NCI-H187 (cell line): ENCODE data around the gene SH2D1B.

ENCODE experiments used
- DNase-seq, 2 experiments: peaks; one replicate each; lab custom pipeline; 2025; lab: John Stamatoyannopoulos, UW

Gene SH2D1B

DNA sequence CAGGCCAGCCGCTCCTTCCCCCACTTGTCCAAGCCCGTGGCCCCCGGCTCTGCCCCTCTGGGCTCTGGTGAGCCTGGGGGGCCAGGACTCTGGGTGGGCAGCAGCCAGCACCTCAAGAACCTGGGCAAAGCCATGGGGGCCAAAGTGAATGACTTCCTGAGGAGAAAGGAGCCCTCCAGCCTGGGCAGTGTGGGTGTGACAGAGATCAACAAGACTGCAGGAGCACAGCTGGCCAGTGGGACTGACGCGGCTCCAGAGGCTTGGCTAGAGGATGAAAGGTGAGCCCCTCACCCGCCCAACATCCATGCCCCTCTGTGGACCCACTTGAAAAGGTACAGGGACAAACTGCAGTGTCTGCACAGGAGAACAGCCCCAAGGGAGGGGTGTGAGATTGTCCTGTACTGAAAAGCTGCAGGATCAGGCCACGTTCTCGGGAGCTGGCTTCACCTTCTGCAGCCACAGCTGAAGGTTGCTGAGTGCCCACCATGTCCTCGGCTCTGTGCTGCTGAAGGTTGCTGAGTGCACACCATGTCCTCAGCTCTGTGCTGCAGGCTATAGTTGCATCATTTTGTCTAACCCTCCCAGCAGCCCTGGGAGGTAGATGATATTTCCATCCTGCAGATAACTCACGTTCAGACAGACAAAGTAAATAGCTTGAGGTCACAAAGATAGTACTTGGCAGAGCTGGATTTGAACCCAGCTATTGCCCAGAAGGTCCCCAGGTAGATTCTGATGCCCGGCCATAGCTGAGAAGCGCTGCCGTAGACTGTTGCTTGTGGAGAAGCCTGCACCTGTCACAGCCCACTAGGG, 29.8 kb downstream of the SH2D1B start:
- no peak for DNase-seq

DNA sequence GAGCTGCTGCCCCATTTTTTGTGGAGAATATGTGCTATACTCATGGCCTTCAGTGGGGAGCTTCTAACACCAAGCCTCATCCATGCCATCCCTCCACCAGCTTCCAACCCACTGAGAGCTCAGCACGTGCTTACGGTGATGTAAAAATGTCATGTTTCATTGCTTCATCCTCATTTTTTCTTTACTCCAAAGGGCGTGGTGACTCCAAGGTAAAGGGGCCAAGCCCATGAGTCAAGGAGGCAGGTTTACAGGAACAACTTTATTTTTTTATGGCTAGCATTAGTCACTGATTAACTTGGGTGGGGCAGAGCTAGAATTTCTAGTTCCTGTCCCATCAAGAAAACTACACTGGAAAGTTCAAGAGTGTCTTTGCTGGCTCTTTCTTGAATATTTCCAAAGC, 30.6 kb downstream of the SH2D1B start, which contains the start of gene C1orf226:
Gene C1orf226, plus strand, starts transcription at position 346 of the 400 bp plus-strand sequence. CDS start 174 bp downstream, outside the sequence.
- DNase-seq, result no peak

DNA sequence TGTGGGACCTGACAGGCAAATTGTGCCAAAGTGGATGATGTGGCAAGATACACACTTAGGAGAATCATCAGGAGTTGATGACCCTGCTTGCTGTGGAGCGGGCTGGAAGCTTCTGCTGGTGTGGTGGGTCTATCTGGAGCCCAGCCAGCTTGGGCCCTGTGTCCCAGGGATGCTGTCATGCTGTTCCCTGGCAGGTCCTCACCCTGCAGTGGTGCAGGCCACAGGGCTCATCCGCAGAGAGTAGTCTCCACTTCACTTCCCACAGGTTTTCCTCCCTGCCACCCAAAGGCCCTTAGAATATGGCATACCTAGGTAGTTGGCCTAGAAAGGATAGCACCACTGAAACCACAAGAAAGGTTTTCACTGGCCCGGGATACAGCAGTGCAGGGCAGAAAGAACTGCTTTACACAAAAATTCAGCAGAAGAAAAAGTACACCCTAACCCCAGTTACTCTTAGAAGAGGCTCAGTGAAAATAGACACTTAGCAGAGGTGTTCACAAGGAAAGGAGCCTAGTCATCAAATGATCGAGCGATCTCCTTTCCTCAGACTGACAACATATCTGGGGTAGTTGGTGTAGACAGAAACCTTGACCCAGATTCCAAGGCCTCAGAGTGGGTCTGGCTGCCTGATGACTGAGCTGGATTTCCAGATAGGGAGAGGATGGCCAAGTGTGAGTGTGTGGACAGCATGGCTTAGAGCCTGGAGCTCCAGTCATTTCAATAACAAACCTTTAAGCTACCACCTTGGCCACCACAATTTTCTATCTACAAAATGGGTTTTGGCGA, 31.7 kb downstream of the SH2D1B start:
- no peak for DNase-seq

DNA sequence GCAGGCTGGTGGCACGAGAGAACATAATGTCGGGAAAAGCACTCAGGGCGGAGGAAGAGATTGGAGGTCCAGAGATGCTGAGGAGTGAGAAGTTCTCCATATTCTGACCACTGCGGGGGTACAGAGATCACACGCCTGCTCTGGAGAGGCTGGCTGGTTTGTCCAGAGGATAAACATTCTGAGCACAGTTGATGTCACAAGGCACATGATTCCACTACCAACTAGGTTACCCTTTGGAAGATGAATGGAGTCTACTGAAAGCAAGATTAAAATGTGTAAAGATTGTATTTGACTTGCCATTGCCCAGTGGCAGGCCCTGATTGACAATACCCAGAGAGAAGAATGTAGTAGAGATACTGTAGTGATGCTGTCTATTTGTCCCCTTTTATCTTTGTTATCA, 35.2 kb downstream of the SH2D1B start, which contains the start of gene SPATA46:
Gene SPATA46, minus strand, starts transcription at position 164 of the 400 bp plus-strand sequence. Its CDS starts 64 bp downstream, at position 100.
- DNase-seq, result no peak

DNA sequence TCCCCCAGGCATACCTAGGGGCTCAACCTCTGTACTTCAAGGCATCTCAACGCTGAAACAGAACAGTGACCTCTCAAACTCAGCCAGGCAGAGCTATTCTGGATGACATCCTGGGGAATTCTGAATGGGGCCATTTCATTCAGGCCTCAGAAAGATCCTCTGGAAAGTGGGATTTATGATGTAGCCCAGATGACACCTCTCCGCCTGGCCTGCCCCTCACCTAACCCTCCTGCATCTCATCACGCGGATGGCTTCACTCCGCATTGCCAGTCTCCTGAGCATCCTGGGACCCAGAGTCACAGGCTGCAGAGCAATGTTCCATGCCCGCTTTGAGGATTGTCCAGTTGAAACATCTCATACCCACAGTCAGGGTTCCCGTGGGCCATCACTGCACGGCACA, 36.5 kb downstream of the SH2D1B start:
- DNase-seq, result no peak

DNA sequence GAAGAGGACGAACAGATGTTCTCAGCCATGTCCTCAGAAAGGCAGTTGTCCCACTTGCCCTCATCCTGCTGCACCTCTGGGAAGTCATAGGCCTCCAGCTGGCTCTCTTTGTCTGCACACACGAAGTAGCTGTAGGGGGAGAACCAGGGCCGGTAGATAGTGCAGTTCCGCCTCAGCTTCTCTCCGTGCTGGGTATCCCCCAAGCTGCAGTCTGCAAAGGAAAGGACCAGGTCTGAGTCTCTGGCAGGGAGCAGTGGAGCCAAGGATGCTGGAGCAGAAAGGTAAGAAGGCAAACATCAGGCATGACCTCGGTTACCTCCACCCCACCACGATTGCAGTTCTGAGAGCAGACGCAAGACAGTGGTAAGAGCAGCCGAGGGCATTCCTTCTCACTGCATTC, 37.5 kb downstream of the SH2D1B start:
- no peak for DNase-seq

DNA sequence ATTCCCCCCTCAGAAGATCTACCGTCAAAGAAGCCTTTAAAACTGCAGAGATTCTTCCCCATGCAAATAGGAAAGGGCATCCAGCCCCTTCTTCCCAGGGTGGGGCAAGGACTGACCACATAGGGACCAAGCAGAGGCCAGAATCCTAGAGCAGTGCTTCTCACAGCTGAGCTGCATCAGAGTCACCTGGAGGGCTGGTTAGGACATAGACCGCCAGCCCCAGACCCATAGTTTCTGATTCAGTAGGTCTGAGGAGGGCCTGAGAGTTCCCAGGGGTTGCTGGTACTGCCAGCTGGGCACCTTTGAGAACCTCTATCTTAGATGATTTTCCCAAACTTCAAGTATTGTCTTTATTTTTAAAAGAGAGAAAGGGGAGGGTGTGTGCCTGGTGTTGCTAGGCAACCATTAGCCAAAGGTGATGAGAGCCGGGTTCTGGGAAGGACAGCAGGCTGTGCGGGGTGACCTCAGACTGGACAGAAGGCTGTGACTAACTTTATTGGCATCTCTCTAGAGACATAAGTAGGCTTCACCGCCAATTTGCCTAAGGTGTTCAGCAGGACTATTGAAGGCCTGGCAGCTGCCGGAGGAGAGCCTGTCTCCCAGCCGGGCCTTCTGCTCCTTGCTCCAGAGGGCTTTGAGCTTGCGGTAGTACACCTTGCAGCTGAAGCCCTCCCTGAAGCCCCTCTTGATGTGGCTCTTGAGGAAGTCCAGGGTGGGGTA, 38.2 kb downstream of the SH2D1B start:
- DNase-seq, result no peak

DNA sequence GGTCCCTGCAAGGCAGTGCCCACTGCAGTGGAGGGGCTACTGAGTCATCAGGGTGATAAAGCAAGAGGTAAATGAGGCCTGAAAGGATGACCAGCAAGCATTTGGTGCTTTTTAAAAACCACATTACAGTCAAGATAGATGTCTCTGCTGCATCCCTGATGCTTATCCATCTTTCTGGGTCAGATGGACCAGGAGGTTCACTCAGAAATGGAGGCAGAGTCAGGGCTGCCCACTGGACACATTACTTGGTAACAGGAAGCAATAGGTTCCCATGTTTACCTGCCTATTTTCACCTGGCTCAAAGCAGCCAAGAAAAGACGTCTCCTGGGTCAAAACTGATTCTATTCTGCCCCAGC, 38.9 kb downstream of the SH2D1B start:
- no peak for DNase-seq

DNA sequence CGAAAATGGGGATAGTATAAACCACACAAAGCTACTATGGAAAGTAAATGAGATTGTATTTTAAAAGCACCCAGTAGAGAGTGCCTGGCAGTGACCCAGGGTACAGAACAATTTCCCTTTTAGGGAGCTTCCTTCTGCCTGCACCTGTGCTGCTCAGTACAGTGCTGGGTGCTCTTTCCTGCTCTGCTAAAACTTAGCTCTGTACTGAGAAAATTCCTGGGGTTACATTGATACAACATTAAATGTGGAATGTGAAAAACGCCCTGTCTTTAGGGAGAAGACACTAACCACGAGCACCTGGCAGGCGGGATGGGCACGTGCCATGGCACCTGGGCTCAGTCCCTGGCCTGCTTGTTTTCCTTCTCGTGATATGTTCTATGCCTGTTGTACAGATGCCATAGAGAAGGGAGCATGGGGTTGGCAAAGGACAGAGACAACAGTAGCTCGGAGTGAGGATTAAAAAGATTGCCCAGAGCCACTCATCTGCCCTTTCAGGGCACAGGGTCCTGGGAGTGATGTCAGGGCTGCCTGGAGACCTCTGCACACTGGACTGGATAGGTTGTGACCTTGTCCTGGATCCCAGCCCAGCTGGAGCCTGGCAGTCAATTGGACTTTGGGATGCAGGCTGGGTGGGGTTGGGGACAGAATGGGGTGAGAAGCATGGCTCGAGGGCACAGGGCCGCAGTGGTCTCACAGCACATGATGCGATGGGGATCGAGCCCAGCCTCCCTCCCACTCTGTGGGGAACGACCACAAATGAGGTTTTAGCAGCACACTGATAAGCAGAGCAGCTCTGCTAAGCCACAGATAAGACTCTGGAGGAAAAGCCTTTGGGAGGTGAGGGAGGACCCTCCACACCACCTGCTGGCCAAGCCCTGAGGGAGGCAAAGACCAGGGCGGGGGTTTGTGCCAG, 39.5 kb downstream of the SH2D1B start:
- no peak for DNase-seq

DNA sequence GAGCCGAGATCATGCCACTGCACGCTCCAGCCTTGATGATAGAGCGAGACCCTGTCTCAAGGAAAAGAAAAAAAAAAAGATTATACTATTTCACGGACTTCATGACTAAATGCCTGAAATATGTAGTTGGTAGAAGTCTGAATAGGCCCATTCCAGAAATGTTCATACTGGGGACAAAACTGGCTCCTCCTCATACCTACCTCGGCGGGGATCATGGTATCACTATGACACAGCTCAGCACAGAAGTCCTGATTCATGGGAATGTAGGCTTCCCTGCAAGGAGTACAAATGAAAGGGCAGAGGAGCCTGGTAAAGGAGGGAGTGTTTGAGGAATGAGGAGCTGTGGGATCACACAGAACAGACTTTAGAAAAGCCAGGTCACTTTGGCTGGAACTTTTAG, 40.3 kb downstream of the SH2D1B start:
- no peak for DNase-seq

DNA sequence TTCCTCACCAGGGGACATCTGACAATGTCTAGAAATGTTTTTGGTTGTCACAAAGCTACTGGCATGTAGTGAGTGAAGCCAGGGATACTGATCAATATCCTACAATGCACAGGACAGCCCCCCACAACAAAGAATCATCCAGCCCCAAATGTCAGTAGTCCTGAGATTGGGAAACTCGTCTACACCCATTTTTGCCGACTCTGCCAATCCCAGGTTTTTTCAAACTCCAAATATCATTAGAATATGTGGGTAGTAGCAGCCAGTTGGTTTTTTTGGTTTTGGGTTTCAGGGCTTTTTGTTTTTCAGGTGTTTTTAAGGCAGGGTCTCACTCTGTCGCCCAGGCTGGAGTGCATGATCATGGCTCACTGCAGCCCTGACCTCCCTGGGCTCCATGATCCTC, 41.2 kb downstream of the SH2D1B start:
- no peak for DNase-seq

DNA sequence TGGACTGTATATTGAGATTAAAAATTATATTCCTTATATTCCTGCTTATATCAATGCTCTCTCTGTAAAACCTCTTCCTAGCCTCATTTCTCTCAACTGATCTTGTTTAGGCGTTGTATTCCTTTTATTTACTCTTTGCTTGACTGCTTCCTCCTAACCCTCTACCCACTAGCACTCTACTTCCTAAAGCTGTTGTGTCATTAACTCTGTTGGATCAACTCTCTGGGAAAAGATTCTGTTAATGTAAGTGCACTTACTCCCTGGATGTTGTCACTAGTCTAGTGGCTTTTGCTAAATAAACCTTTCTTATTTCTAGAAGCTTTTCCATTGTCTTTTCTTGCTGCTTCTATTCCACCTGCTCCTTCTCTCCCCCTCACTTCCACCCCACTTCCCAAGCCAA, 41.8 kb downstream of the SH2D1B start:
- peak; percentile 20 to 44 for DNase-seq

DNA sequence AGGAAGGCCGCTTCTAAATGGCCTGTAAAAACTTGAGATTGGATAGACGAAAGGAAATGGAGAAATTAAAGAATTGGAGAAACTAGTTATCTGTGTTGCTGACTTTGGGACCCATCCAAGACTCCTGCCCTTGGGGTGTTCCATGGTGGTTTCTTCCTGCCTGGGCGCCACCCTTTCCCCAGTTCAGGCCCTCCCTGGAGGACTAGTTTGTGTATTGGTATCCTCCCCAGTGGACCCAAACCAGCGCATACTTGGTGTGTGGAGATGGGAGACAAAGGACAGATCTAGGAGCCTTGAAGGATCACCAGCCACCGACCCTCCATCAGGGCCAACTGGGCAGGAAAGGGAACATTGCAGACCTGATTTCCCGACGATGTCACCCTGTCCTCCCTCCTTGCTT, 42.4 kb downstream of the SH2D1B start:
- no peak for DNase-seq

DNA sequence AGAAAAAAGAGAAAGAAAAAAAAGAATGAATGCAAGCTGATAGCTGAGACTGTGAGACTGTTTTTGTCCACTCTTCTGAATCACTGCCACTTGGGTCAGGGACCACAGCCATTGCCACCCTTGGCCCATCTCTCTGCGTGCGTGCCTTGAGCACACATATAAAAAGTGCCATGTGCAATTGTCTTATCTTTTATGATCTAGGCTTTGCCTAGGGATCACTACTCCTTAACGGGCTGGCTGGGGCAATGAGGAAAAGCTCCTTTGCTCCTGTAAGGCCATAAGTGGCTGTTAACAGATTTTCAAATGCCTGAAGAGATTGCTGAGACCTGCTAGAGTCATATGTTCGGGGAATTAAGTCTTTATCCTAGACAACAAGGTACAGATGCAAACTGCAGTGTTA, 43.5 kb downstream of the SH2D1B start:
- no peak for DNase-seq

DNA sequence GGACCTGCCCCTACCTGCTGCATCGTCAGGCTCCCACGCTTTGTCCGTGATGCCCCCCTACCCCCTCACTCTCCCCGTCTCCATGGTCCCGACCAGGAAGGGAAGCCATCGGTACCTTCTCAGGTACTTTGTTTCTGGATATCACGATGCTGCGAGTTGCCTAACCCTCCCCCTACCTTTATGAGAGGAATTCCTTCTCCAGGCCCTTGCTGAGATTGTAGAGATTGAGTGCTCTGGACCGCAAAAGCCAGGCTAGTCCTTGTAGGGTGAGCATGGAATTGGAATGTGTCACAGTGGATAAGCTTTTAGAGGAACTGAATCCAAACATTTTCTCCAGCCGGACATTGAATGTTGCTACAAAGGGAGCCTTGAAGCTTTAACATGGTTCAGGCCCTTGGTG, 44.2 kb downstream of the SH2D1B start:
- DNase-seq, result no peak

DNA sequence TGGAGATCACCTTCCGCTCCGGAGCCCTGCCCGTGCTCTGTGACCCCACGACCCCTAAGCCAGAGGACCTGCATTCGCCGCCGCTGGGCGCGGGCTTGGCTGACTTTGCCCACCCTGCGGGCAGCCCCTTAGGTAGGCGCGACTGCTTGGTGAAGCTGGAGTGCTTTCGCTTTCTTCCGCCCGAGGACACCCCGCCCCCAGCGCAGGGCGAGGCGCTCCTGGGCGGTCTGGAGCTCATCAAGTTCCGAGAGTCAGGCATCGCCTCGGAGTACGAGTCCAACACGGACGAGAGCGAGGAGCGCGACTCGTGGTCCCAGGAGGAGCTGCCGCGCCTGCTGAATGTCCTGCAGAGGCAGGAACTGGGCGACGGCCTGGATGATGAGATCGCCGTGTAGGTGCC, 44.9 kb downstream of the SH2D1B start:
- no peak for DNase-seq

DNA sequence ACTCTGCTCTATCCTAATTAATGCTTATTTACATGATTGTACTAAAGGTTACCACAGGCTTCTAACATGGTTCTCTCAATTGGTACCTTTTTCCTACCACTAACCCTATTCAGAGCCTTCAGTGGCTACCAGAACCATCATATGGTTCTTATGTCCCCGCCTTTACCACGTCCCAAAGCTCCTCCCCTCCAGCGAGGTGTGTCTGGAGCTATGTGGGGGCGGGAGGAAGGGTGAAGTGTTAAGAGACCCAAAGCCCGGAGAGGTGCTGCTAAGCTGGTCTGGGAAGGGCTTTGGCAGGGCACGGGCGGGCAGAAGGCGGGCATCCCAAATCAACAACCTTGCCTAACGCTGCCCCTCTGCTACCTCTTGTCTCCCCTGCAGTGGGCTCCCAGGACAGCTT, 45.3 kb downstream of the SH2D1B start:
- DNase-seq, result no peak

DNA sequence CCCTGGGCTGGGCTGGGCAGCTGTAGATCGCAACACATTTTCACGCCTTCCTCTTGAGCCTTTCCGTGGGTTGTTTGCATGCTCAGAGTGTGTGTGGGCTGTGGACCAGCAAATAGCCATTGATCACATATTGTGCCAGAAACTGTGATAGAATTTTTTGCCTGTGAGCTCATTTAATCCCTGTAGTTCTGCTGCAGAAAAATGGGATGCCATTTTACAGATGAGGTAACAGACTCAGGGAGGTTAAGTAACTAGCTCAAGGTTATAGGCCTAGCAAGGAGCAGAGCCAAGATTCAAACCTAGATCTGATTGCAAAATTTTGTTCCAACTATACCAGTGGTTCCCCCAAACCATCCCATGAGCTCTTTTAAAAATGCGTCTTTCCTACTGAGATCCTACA, 45.8 kb downstream of the SH2D1B start:
- no peak for DNase-seq

DNA sequence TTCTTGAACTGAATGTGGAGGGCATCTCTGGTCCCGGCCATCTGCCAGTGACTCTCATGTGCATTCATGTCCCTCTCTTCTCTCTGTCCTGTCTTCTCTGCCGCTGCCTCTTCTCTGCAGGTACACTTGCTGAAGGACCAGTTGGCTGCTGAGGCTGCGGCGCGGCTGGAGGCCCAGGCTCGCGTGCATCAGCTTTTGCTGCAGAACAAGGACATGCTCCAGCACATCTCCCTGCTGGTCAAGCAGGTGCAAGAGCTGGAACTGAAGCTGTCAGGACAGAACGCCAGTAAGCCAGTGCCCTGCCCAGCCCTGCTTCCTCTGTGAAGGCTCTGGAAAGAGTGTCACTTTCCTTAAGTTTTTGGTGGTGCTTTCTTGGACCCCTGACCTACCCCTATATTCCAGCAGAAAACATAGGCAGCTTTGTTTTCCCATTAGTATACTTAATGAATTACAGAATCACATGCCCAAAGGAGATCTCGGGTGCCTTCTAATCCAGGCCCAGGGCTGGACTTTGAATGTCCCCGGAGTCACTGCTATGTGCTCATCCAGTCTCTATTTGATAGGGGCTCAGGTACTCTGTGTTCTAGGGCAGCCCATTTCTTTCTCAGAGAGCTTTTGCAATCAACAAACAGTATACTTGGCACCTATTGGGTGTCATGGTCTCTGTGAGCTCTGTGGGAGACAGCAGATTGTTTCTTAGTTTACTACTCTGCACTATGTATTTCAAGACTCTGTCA, 46.5 kb downstream of the SH2D1B start:
- DNase-seq, result no peak

DNA sequence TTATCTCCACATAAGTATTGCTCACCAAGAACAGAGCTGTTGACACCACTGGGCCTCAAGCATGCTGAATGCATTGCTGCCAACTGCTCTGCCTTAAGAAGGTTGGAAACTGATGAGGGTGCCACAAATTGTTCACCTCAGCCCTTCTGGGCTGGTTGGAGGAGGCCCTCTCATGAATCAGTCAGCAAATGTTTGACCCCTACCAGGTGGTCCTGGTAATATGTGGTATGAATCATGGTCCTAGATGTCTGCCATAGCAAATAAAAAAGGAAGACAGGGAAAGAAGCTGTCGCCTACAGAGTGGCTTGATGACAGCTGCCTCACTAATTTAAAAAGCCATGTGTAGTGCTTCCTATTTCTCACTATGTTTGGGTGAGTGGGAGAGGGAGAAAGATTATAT, 47.4 kb downstream of the SH2D1B start:
- DNase-seq, result no peak

DNA sequence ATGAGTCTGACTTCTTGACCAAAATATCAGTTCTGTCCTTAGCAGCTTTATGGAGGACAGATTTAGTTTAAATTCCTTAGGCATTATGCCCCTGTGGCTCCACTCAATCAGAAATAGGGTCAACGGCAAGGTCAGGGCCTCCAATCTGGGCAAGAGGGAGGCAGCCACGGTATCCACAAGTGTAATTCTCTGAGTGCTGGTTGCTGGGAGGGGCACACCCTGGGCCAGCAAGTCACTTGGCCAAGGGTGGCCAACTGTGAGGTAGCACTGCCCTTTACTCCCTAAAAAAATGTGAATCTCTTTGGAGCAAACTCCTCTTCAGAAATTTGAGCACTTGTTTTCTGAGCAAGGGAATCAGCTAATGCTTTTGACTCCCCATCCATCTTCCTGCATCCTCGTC, 48.1 kb downstream of the SH2D1B start:
- DNase-seq, result no peak
